HCT116 (cell line): ENCODE data around the gene KHDC4. TPM values are rescaled to one million over a fixed set of nuclear protein-coding genes. Genes with fewer than 3 reads are reported as not detected.

Experiments
- ATAC-seq: fragments of 200-7000 bp; cut with Tn5 transposase; 2 replicates; pipeline ENCODE4 v1.9.1; 2020; ENCODE audit warnings: mild to moderate bottlenecking, moderate library complexity
- BruUV-seq: library from RNA; stranded (reverse); fragments of 400-500 nt; replicated peaks from 2 replicates; lab custom pipeline; 2021; lab: Mats Ljungman, UMichigan
- CTCF ChIA-PET: fragments of 300-600 bp; sonication (Branson Sonifier 250); formaldehyde crosslinking; loops from one replicate; lab custom pipeline; 2021; ENCODE audit warnings: antibody characterized with exemption; lab: Charles Lee
- POLR2A ChIA-PET: fragments of 300-600, 350-600 bp; sonication (Branson Sonifier 250); formaldehyde crosslinking; loops from one replicate; lab custom pipeline; 2021; ENCODE audit warnings: antibody characterized with exemption; lab: Charles Lee
- RAD21 ChIA-PET, 2 experiments: fragments of 300-600 bp; sonication (Branson Sonifier 250); formaldehyde crosslinking; loops; one replicate each; lab custom pipeline; 2023; ENCODE audit warnings: low total read pairs in 2 of 2; ENCODE audit not compliant: uncharacterized antibody in 2 of 2, unreplicated experiment in 2 of 2, low non-redundant PET in 1 of 2; lab: Charles Lee
- DNase-seq: peaks from one replicate; pipeline ENCODE4 v3.0.0-alpha.2; 2010; ENCODE audit warnings: low read depth, low spot score
- H2AFZ ChIP-seq: fragments of 200-600 bp; shearing (Covaris generic), sonication (generic); 2 replicates; pipeline ENCODE4 v1.6.1; 2017; ENCODE audit warnings: low read depth, mixed run types, mixed read lengths, antibody characterized with exemption, low read length; ENCODE audit not compliant: poor library complexity, severe bottlenecking
- H3K27ac ChIP-seq: 2 replicates; pipeline ENCODE4 v1.5.1; 2012; ENCODE audit warnings: low read depth, low read length
- H3K27me3 ChIP-seq: fragments of 200-600 bp; sonication (generic); 2 replicates; pipeline ENCODE4 v1.6.1; 2016; ENCODE audit warnings: mixed run types, low read length, mixed read lengths; ENCODE audit not compliant: insufficient read depth
- H3K36me3 ChIP-seq, 2 experiments: fragments of 200-500 bp in 1 of 2; fragments of 200-600 bp in 1 of 2; sonication (Bioruptor generic) in 1 of 2; sonication (generic) in 1 of 2; 2 replicates each; pipeline versions ENCODE4 v1.5.1 to v1.6.1; 2014 to 2016; ENCODE audit warnings: low read length in 2 of 2, inconsistent platforms in 1 of 2, mixed read lengths in 1 of 2, mixed run types in 1 of 2; ENCODE audit not compliant: insufficient read depth in 2 of 2, control insufficient read depth in 1 of 2
- H3K4me1 ChIP-seq, 2 experiments: fragments of 200-600 bp in 1 of 2; sonication (generic) in 1 of 2; 2 replicates each; pipeline versions ENCODE4 v1.5.1 to v1.6.1; 2012 to 2017; ENCODE audit warnings: low read length in 2 of 2, inconsistent platforms in 1 of 2, mild to moderate bottlenecking in 1 of 2, mixed read lengths in 1 of 2, mixed run types in 1 of 2, moderate library complexity in 1 of 2; ENCODE audit not compliant: insufficient read depth in 2 of 2, control insufficient read depth in 1 of 2
- H3K4me2 ChIP-seq: fragments of 200-600 bp; sonication (generic); 2 replicates; pipeline ENCODE4 v1.6.1; 2017; ENCODE audit warnings: mixed run types, low read length, mixed read lengths
- H3K4me3 ChIP-seq, 2 experiments: fragments of 200-600 bp in 1 of 2; sonication (generic) in 1 of 2; replicated peaks in 1 of 2; 2 replicates each; pipeline ENCODE4 v1.5.1; 2011 to 2016; ENCODE audit warnings: low read length in 2 of 2, control low read depth in 1 of 2, low read depth in 1 of 2, mild to moderate bottlenecking in 1 of 2, mixed read lengths in 1 of 2, mixed run types in 1 of 2
- H3K79me2 ChIP-seq: fragments of 200-600 bp; sonication (generic); 2 replicates; pipeline ENCODE4 v1.6.1; 2017; ENCODE audit warnings: mild to moderate bottlenecking, mixed run types, low read length, moderate library complexity, mixed read lengths; ENCODE audit not compliant: insufficient read depth
- H3K9ac ChIP-seq: fragments of 200-600 bp; sonication (generic); 2 replicates; pipeline ENCODE4 v1.6.1; 2016; ENCODE audit warnings: low read length, mixed read lengths
- H3K9me2 ChIP-seq: fragments of 200-600 bp; sonication (generic), shearing (Covaris generic); 2 replicates; pipeline ENCODE4 v1.6.1; 2017; ENCODE audit warnings: mixed run types, mild to moderate bottlenecking, moderate library complexity; ENCODE audit not compliant: insufficient read depth
- H3K9me3 ChIP-seq, 2 experiments: fragments of 200-500 bp in 1 of 2; fragments of 200-600 bp in 1 of 2; sonication (Bioruptor generic) in 1 of 2; sonication (generic) in 1 of 2; 2 replicates each; pipeline ENCODE4 v1.6.1; 2014 to 2017; ENCODE audit warnings: low read length in 2 of 2, mixed read lengths in 2 of 2, inconsistent platforms in 1 of 2, low read depth in 1 of 2, mild to moderate bottlenecking in 1 of 2, mixed run types in 1 of 2, moderate library complexity in 1 of 2; ENCODE audit not compliant: control insufficient read depth in 1 of 2, insufficient read depth in 1 of 2
- H4K20me1 ChIP-seq: fragments of 200-600 bp; sonication (generic), shearing (Covaris generic); 2 replicates; pipeline ENCODE4 v1.6.1; 2017; ENCODE audit warnings: mixed run types, mild to moderate bottlenecking, moderate library complexity; ENCODE audit not compliant: insufficient read depth
- CBX3 ChIP-seq: IDR thresholded peaks from 2 replicates; pipeline ENCODE4 v1.6.1; 2012; ENCODE audit warnings: low read depth
- CEBPB ChIP-seq: IDR thresholded peaks from 2 replicates; pipeline ENCODE4 v1.6.1; 2012; ENCODE audit warnings: low read depth
- EGR1 ChIP-seq: IDR thresholded peaks from 2 replicates; pipeline ENCODE4 v1.6.1; 2012; ENCODE audit warnings: low read depth
- ELF1 ChIP-seq: IDR thresholded peaks from 2 replicates; pipeline ENCODE4 v1.6.1; 2012; ENCODE audit warnings: low read depth, borderline replicate concordance
- EZH2 ChIP-seq: fragments of 200-600 bp; sonication (generic); IDR thresholded peaks from 2 replicates; pipeline ENCODE4 v1.6.1; 2017; ENCODE audit warnings: antibody characterized with exemption, mixed run types
- EZH2phosphoT487 ChIP-seq: fragments of 200-600 bp; IDR thresholded peaks from 2 replicates; pipeline ENCODE4 v1.6.1; 2018; ENCODE audit warnings: antibody characterized with exemption, borderline replicate concordance
- JUND ChIP-seq: IDR thresholded peaks from 2 replicates; pipeline ENCODE4 v1.6.1; 2012
- POLR2A ChIP-seq: IDR thresholded peaks from 2 replicates; pipeline ENCODE4 v1.7.0; 2011; ENCODE audit warnings: borderline replicate concordance; ENCODE audit not compliant: insufficient read depth, insufficient read length; ENCODE audit errors: extremely low read depth
- POLR2AphosphoS5 ChIP-seq: IDR thresholded peaks from 2 replicates; pipeline ENCODE4 v1.6.1; 2011; ENCODE audit warnings: mild to moderate bottlenecking, low read depth, low read length, moderate library complexity
- SIN3A ChIP-seq: IDR thresholded peaks from 2 replicates; pipeline ENCODE4 v1.6.1; 2012; ENCODE audit warnings: low read depth
- SP1 ChIP-seq: IDR thresholded peaks from 2 replicates; pipeline ENCODE4 v1.6.1; 2012; ENCODE audit warnings: low read depth
- SRF ChIP-seq: IDR thresholded peaks from 2 replicates; pipeline ENCODE4 v1.6.1; 2012; ENCODE audit warnings: low read depth
- TCF7L2 ChIP-seq: IDR thresholded peaks from 2 replicates; pipeline ENCODE4 v1.7.0; 2011; ENCODE audit warnings: borderline replicate concordance, inconsistent platforms; ENCODE audit not compliant: insufficient read depth, insufficient read length; ENCODE audit errors: extremely low read depth
- ZFX ChIP-seq: fragments of 450-650 bp; IDR thresholded peaks from 2 replicates; pipeline ENCODE4 v1.6.1; 2017
- ZNF274 ChIP-seq: fragments of 200-500 bp; sonication (Bioruptor generic); IDR thresholded peaks from 2 replicates; pipeline ENCODE4 v1.6.1; 2014; ENCODE audit warnings: mild to moderate bottlenecking, low read depth, low read length, inconsistent platforms
- intact Hi-C: fragments of 100-400 bp; cut with micrococcal nuclease; formaldehyde crosslinking; loops from 2 replicates; pipeline ENCODE4 v1.10.0; 2022
- total RNA-seq: library from RNA; stranded (reverse); gene quantifications from one replicate; pipeline ENCODE4 v1.2.1, GENCODE V29; 2021; ENCODE audit not compliant: unreplicated experiment
- TF ChIP-seq, protein P1 (sequence below), 3 experiments: fragments of 200-600 bp in 1 of 3; sonication (generic) in 1 of 3; IDR thresholded peaks in 2 of 3; conservative IDR thresholded peaks in 1 of 3; 2 replicates each; pipeline ENCODE4 v1.5.1; 2012 to 2017; ENCODE audit warnings: low read depth in 2 of 3, low read length in 2 of 3, antibody characterized with exemption in 1 of 3, borderline replicate concordance in 1 of 3, control low read depth in 1 of 3, mild to moderate bottlenecking in 1 of 3, mixed read lengths in 1 of 3, mixed run types in 1 of 3, moderate library complexity in 1 of 3; ENCODE audit not compliant: insufficient read depth in 1 of 3
- TF ChIP-seq, protein P2 (sequence below): IDR thresholded peaks from 2 replicates; pipeline ENCODE4 v1.6.1; 2012; ENCODE audit warnings: low read depth
- TF ChIP-seq, protein P3 (sequence below): IDR thresholded peaks from 2 replicates; pipeline ENCODE4 v1.6.1; 2012

KHDC4 gene
- total RNA-seq, 1 experiment from 2014 or later = 60.7 TPM

DNA sequence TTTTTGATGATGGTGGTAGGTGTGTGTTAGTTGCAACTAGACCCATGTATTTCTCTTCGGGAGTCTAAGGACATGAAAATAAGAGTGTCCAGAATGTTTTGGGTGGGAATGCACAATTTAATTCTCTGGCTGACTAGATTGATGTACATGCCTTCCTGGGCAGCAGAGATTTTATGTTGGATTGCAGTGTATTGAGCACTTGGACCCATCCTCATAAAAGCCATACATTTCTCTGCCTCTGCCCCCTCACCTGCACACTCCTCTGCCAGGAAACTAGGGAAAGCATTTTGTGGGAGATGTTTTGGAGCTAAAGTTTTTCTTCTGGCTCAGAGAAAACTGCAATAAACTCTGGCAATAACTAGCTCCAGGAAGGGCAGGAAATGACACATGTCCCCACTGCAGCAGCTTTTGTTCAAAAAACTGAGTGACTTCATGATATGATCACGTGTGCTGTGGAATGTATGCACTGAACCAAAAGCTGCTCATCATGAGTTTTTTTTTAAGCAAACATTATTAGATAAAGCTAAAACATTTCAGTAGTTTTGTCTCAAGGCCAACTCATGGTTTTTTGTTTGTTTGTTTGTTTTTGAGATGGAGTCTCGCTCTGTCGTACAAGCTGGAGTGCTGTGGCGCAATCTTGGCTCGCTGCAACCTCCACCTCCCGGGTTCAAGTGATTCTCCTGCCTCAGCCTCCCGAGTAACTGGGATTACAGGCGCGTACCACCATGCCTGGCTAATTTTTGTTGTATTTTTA is 40.6 kb downstream of the KHDC4 start (continued):
- TF ChIP-seq, protein P1, sequence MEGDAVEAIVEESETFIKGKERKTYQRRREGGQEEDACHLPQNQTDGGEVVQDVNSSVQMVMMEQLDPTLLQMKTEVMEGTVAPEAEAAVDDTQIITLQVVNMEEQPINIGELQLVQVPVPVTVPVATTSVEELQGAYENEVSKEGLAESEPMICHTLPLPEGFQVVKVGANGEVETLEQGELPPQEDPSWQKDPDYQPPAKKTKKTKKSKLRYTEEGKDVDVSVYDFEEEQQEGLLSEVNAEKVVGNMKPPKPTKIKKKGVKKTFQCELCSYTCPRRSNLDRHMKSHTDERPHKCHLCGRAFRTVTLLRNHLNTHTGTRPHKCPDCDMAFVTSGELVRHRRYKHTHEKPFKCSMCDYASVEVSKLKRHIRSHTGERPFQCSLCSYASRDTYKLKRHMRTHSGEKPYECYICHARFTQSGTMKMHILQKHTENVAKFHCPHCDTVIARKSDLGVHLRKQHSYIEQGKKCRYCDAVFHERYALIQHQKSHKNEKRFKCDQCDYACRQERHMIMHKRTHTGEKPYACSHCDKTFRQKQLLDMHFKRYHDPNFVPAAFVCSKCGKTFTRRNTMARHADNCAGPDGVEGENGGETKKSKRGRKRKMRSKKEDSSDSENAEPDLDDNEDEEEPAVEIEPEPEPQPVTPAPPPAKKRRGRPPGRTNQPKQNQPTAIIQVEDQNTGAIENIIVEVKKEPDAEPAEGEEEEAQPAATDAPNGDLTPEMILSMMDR (IDR thresholded peaks at IDR 0.05 in 2 of 3, conservative IDR thresholded peaks at IDR 0.05 in 1 of 3; ENCODE audit: borderline replicate concordance in 1 of 3, insufficient read depth in 1 of 3, low read depth in 2 of 3, low read length in 2 of 3) = no peak
- peak; percentile 63 for TF ChIP-seq JUND

DNA sequence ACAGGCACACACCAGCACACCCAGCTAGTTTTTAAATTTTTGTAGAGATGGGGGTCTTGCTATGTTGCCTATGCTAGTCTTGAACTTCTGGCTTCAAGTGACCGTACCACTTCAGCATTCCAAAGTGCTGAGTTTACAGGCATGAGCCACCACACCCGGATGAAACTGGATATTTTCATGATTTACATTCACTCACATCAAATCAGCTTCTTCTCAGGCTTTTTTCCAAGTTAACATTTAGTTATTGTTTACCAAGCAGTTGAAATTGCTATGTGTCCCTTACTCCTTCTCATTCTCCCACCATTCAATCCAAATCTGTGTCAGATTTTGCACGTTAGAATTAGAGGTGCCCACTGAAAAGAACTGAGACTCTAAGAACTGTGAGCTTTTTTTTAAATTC is 41.4 kb downstream of the KHDC4 start:
- ChIA-PET POLR2A (interaction anchor here (0.6 to 1.5 kb wide), 3 partner anchors 42 to 320 kb away, joined by 3 to 8 read pairs (median 4); partner anchors contain the start of genes KHDC4 and PMF1), CTCF (interaction anchor here (1.6 kb wide), 1 partner anchor 9 kb away, joined by 3 read pairs; no protein-coding TSS in a partner anchor), RAD21 (interaction anchor here in 1 of 2 experiments (0.6 kb wide), 1 partner anchor 59 kb away, joined by 4 read pairs; no protein-coding TSS in a partner anchor)
- TF ChIP-seq TCF7L2 (no peak), JUND (peak; percentile 79), SIN3A (no peak; the same call in 1 of the 2 replicates), CEBPB (no peak), ZFX (no peak), EGR1 (no peak), SP1 (peak; percentile 52; the same call in 1 of the 2 replicates), EZH2 (no peak), EZH2phosphoT487 (no peak), SRF (no peak), POLR2AphosphoS5 (no peak; the same call in 1 of the 2 replicates), ZNF274 (no peak), POLR2A (no peak), ELF1 (no peak), CBX3 (peak; percentile 60; the same call in 1 of the 2 replicates)
- TF ChIP-seq, protein P2, sequence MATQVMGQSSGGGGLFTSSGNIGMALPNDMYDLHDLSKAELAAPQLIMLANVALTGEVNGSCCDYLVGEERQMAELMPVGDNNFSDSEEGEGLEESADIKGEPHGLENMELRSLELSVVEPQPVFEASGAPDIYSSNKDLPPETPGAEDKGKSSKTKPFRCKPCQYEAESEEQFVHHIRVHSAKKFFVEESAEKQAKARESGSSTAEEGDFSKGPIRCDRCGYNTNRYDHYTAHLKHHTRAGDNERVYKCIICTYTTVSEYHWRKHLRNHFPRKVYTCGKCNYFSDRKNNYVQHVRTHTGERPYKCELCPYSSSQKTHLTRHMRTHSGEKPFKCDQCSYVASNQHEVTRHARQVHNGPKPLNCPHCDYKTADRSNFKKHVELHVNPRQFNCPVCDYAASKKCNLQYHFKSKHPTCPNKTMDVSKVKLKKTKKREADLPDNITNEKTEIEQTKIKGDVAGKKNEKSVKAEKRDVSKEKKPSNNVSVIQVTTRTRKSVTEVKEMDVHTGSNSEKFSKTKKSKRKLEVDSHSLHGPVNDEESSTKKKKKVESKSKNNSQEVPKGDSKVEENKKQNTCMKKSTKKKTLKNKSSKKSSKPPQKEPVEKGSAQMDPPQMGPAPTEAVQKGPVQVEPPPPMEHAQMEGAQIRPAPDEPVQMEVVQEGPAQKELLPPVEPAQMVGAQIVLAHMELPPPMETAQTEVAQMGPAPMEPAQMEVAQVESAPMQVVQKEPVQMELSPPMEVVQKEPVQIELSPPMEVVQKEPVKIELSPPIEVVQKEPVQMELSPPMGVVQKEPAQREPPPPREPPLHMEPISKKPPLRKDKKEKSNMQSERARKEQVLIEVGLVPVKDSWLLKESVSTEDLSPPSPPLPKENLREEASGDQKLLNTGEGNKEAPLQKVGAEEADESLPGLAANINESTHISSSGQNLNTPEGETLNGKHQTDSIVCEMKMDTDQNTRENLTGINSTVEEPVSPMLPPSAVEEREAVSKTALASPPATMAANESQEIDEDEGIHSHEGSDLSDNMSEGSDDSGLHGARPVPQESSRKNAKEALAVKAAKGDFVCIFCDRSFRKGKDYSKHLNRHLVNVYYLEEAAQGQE = no peak
- TF ChIP-seq, protein P3, sequence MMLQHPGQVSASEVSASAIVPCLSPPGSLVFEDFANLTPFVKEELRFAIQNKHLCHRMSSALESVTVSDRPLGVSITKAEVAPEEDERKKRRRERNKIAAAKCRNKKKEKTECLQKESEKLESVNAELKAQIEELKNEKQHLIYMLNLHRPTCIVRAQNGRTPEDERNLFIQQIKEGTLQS = no peak

More for the DNA sequence above, 41.4 kb downstream of the KHDC4 start:
- intact Hi-C loops = no loop called here
- peak; percentile 79 for ATAC-seq
- Histone ChIP-seq H2AFZ (no peak overlapping the region), H3K9me3 (no peaks in the 10 kb centered on the region), H3K27me3 (no peaks in the 10 kb centered on the region), H3K9me2 (no peaks in the 10 kb centered on the region), H3K4me2 (peak overlapping the region; percentile 69), H3K4me3 (peak overlapping the region in 1 of 2 experiments; percentile 37; a peak in 2 of 4 replicates), H3K4me1 (peaks cover 27 to 41% of the 10 kb centered on the region in 2 experiments), H3K36me3 (peaks cover under 1 to 11% of the 10 kb centered on the region in 2 experiments; a peak in 2 of 4 replicates), H3K9ac (peak overlapping the region; percentile 55), H4K20me1 (no peaks in the 10 kb centered on the region), H3K79me2 (no peaks in the 10 kb centered on the region), H3K27ac (peak overlapping the region; percentile 81)
- BruUV-seq = no TSS peak
- peak; percentile 37 for DNase-seq
